ENCODE data around the gene MICA.

DNA sequence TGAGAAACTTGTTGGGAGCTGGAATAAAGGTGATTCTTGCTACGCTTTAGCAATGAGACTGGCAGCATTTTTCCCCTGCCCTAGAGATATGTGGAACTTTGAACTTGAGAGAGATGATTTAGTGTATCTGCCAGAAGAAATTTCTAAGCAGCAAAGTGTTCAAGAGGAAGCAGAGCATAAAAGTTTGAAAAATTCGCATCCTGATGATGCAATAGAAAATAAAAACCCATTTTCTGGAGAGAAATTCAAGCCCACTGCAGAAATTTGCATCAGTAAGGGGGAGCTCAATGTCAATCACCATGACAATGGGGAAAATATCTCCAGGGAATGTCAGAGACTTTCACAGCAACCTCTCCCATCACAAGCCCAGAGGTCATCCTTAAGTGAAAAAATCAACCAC, 35.3 kb downstream of the MICA start:
- no peak for TF ChIP-seq EZH2phosphoT487 (IDR thresholded peaks at IDR 0.05; ENCODE audit: insufficient read depth, low read depth)
- TF ChIP-seq EZH2 (IDR thresholded peaks at IDR 0.05; ENCODE audit: insufficient read depth, poor library complexity, severe bottlenecking), result no peak
